HG03025 (cell line): Measurements from ENCODE around the gene UMOD.

Experiments
- ATAC-seq: cut with Tn5 transposase; IDR thresholded peaks from one replicate; pipeline ENCODE4 v1.9.1; 2021; ENCODE audit warnings: mild to moderate bottlenecking, moderate library complexity; ENCODE audit not compliant: unreplicated experiment, low FRiP score

The UMOD gene

GRCh38 chr16:20369452-20370054 lies 17.0 kb upstream of the UMOD start:
- no peak for ATAC-seq

DNA sequence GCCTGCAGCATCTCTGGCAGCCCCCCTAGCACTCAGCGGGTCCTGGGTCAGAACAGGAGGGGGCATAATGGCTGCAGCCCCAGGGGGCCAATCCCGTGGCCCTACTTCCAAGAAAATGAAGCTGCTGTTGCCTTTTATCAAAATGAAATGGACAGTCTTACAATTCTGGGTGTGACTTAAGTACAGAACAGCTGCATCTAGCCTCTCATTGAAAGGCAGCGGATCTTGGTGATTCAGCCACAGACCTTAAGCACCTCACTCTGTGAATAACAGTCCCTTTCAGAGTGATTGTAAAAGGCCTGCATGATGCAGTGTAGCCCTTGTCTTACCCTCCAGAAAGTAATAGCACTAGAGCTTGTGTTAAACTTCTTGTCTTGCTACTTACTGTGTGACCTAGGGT lies 11.5 kb upstream of the UMOD start:
- no peak for ATAC-seq

DNA sequence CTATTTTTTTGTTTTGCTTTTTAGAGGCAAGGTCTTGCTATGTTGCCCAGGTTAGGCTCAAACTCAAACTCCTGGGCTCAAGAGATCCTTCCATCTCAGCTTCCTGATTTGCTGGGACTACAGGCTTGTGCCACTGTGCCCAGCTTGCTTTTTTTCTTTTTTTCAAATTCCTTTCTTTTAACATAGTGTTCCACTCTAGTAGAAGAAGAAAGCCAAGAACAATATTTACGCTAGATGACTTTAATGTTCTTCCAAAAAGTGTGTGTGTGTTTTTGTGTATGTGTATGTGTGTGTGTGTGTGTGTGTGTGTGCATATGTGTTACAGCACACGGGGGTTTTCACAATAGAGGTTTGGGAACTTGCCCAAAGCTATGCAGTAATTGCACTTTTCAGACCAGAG lies 10.7 kb upstream of the UMOD start:
- ATAC-seq: no peak

GRCh38 chr16:20359997-20360396 lies 7.5 kb upstream of the UMOD start:
- no peak for ATAC-seq

GRCh38 chr16:20355114-20355782 lies 2.7 kb upstream of the UMOD start:
- no peak for ATAC-seq

DNA sequence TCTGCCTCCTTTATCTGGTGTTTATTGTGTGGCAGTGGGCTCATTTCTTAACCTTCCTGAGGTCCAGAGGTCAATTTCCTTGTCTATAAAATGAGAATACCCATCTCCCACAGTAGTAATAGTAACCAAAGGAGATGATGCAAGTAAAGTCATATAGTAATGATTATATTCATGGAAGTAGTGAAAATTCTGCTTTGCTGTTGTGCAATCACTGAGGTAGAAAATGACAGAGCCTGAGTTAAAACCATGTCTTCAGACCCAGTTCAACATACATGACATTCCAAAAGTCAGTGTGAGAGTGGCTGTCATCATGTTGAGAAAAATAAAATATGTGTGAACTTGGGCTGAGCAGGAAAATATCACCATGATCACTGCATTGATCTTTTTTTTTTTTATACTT lies 864 bp upstream of the UMOD start:
- no peak for ATAC-seq

GRCh38 chr16:20349615-20350014 lies 2.9 kb downstream of the UMOD start:
- ATAC-seq: no peak

GRCh38 chr16:20348365-20349185 lies 3.9 kb downstream of the UMOD start:
- no peak for ATAC-seq

GRCh38 chr16:20347666-20348364 lies 4.7 kb downstream of the UMOD start:
- no peak for ATAC-seq

DNA sequence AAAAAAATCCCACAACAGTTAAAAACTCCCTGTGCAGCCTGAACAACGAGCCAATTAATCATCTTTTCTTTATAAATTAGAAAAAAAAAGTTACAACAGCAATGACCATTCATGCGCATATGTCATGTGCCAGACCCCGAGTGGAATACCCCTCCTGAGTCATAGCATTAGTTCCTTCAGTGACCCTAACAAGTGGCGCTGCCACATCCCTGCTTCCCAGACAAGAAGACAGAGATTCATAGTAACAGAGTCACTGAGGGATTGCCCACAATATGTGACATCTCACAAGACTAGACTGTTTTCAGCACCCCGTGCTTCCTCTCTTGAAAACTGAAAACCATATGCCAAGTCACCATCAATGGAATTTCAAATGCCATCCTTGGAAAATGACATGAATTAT lies 7.9 kb downstream of the UMOD start:
- no peak for ATAC-seq

- no peak for ATAC-seq
Measured at GRCh38 chr16:20339744-20340143, 12.8 kb downstream of the UMOD start.

DNA sequence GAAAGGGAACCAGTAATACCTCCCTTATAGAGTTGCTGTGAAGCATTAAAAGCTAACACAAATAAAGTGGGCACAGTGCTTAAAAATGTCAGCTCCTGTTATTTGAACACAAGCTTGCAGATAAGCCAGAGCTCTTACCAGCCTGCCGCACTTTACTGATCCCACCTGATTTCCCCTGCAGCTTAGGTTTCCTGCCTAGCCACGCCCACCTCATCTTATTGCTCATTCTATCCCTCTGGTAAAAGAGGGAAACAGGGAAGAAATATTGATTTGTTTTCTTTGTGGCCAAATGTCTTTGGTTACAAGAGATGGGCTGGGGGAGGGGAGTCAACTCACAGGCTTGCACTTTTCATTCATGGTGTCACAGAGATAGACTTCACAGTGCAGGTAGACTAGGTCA lies 15.6 kb downstream of the UMOD start:
- no peak for ATAC-seq

- no peak for ATAC-seq
Measured at GRCh38 chr16:20334396-20334795, 18.1 kb downstream of the UMOD start.

GRCh38 chr16:20333120-20333519 lies 19.4 kb downstream of the UMOD start:
- no peak for ATAC-seq

DNA sequence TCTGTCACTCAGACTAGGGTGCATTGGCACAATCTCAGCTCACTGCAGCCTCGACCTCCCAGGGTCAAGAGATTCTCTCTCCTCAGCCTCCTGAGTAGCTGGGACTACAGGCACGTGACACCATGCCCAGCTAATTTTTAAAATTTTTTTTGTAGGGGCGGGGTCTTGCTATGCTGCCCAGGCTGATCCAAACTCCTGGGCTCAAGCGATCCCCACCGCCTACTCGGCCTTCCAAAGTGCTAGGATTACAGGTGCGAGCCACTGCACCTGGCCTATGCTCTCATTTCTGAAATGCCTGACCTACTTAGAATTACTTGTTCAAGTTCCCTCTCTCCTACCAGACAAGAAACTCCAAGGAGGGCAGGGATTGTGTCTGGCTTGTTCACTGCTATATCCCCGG lies 20.1 kb downstream of the UMOD start:
- no peak for ATAC-seq

- no peak for ATAC-seq
Measured at GRCh38 chr16:20331635-20332034, 20.9 kb downstream of the UMOD start.

GRCh38 chr16:20329392-20330138 lies 22.9 kb downstream of the UMOD start:
- no peak for ATAC-seq

- ATAC-seq: no peak
Measured at GRCh38 chr16:20327444-20328041, 25.0 kb downstream of the UMOD start, which contains the start of gene GP2. TSS of gene GP2 (minus strand) at chr16:20327513. CDS start at chr16:20326431, 1,082 bp downstream.

- ATAC-seq: no peak
Measured at GRCh38 chr16:20326321-20326720, 26.2 kb downstream of the UMOD start.

DNA sequence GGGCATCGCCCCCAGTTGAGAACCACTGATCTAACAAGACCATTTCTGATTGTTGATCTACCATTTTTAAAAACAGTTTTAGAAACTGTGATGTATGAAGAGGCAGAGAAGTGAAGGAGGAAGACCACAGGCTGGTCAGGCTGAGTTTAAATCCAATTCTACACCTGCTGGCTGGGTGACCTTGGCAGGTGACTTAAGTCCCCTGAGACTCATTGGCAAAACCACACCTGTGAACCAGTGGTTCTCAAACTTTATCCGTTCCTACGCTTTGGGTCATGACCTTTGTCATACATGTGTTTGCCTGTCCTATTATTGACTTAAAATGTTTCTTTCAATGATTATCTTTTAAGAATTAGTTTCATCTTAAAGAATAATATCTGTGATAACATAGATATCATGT lies 27.5 kb downstream of the UMOD start:
- ATAC-seq: no peak
